ENCODE measurements around the gene PLXDC1.

The PLXDC1 gene

DNA sequence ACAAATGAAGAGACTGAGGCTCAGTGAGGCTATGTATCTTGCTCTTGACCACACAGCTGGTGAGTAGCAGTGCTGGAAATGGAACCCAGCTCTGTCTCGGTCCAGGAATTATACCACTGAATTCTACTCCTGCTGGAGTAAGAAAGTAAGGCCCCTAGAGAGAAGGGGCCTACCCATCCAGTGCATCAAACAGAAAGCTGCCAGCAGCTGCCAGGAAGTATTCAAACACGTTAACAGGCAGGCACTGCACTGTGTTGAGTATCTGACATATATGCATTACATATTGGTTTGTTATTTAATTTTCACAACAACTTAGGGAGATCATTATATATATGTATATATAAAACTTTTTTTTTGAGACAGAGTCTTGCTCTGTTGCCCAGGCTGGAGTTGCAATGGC, 10.5 kb upstream of the PLXDC1 start:
- no peak overlapping the region for H3K27ac Mint-ChIP-seq
- TF ChIP-seq, protein P1, sequence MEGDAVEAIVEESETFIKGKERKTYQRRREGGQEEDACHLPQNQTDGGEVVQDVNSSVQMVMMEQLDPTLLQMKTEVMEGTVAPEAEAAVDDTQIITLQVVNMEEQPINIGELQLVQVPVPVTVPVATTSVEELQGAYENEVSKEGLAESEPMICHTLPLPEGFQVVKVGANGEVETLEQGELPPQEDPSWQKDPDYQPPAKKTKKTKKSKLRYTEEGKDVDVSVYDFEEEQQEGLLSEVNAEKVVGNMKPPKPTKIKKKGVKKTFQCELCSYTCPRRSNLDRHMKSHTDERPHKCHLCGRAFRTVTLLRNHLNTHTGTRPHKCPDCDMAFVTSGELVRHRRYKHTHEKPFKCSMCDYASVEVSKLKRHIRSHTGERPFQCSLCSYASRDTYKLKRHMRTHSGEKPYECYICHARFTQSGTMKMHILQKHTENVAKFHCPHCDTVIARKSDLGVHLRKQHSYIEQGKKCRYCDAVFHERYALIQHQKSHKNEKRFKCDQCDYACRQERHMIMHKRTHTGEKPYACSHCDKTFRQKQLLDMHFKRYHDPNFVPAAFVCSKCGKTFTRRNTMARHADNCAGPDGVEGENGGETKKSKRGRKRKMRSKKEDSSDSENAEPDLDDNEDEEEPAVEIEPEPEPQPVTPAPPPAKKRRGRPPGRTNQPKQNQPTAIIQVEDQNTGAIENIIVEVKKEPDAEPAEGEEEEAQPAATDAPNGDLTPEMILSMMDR (IDR thresholded peaks at IDR 0.05; ENCODE audit: unreplicated experiment in 3 of 3): no peak
- H3K4me3 Mint-ChIP-seq: peak overlapping the region in 1 of 3 experiments; percentile 45
- H3K27me3 Mint-ChIP-seq (ENCODE audit: low read depth): peaks cover 38% of the 10 kb centered on the region
- H3K4me1 Mint-ChIP-seq: peaks cover 13% of the 10 kb centered on the region
- no peaks in the 10 kb centered on the region for H3K36me3 Mint-ChIP-seq (ENCODE audit: low read depth)
- H3K9me3 Mint-ChIP-seq: no peaks in the 10 kb centered on the region

DNA sequence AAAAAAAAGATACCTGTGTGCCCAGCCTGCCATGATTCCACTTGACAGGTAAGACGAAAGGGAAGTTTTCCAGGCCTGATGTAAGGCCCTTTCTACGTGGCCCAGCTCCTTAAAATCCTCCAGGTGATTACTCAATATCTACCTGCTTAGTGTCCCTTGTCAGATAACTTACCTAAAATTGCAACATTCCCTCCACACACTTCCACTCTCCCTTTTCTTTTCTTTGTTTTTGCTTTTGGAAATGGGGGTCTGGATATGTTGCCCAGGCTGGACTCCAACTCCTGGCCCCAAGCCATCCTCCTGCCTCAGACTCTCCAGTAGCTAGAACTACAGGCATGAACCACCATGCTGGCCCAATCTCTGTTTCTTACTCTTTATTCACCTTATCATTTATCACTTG, 7.2 kb upstream of the PLXDC1 start:
- Mint-ChIP-seq H3K27me3 (ENCODE audit: low read depth) (peaks cover 19% of the 10 kb centered on the region), H3K4me3 (peak overlapping the region in 2 of 3 experiments; percentile 37 to 60), H3K27ac (no peak overlapping the region), H3K4me1 (no peaks in the 10 kb centered on the region), H3K9me3 (no peaks in the 10 kb centered on the region), H3K36me3 (ENCODE audit: low read depth) (no peaks in the 10 kb centered on the region)
- TF ChIP-seq, protein P1 (IDR thresholded peaks at IDR 0.05; ENCODE audit: unreplicated experiment in 3 of 3): no peak

DNA sequence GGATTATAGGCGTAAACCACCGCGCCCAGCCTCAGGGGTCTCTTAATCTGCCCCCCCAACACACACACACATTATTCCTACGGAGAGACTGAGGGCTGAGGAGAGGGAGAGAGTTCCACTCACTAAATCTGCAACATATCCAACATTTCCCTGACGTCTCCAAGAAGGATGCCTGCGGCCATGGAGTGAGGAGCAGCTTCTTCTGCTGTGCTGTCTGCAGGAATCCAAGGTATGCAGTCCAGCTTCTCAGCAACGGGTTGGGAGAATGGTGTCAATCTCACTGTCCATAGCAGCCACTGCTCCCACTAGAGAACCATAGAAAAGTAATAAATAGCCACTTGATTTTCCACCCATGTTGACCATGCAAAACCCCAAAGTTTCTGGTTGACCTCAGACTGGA, 5.1 kb upstream of the PLXDC1 start:
- Mint-ChIP-seq H3K27me3 (ENCODE audit: low read depth) (peaks cover 19% of the 10 kb centered on the region), H3K4me1 (peaks cover 15% of the 10 kb centered on the region), H3K9me3 (no peaks in the 10 kb centered on the region), H3K36me3 (ENCODE audit: low read depth) (no peaks in the 10 kb centered on the region), H3K4me3 (peak overlapping the region; percentile 36 to 77 (median 67)), H3K27ac (peak overlapping the region in 1 of 3 experiments; percentile 34)
- TF ChIP-seq, protein P1 (IDR thresholded peaks at IDR 0.05; ENCODE audit: unreplicated experiment in 3 of 3): no peak

DNA sequence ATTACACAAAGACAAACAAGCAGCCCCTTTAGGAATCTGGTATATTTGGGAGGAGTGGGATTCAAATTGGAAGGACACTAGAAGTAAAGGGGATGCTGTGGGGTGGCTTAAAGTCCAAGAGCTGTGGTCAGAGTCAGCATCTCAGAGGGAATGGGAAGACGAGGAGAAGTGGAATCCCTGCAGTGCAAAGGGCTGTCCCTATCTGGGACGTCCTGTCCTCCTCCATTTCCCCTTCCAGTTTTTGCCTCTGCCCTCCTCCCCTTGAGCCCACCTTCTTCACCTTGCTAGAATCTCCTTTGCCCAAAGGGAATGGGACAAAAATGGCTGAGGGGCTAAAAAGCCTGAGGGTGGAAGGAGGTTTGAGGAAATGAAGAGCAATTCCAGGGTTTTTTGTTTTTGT, 4.2 kb upstream of the PLXDC1 start:
- TF ChIP-seq, protein P1 (IDR thresholded peaks at IDR 0.05; ENCODE audit: unreplicated experiment in 3 of 3): no peak
- peaks cover 23% of the 10 kb centered on the region for H3K27me3 Mint-ChIP-seq (ENCODE audit: low read depth)
- no peak overlapping the region for H3K27ac Mint-ChIP-seq
- peak overlapping the region in 2 of 3 experiments; percentile 20 to 27 for H3K4me3 Mint-ChIP-seq
- no peaks in the 10 kb centered on the region for H3K9me3 Mint-ChIP-seq
- H3K4me1 Mint-ChIP-seq: peaks cover 15% of the 10 kb centered on the region
- H3K36me3 Mint-ChIP-seq (ENCODE audit: low read depth): no peaks in the 10 kb centered on the region

DNA sequence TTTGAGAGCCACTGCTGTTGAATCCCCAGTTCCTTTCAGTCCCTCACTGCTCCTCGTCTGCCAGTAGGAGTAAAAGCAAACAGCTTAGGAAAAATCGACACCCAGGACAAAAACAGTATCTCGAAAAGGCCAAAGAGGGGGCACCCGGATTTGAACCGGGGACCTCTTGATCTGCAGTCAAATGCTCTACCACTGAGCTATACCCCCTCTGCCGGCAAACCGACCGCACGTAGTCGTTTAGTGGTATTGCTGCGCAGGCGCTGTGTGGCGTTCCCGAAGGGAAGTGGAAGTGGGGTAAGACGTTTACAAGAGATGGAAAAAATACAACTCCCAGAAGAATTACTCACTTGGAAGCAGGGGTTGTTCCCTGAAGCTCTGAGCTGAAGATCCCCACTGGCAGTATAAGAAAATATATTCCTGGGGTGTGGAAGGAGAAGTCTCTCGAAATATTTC, 2.2 kb upstream of the PLXDC1 start:
- peak overlapping the region; percentile 81 to 91 (median 90) for H3K27ac Mint-ChIP-seq
- TF ChIP-seq, protein P1 (IDR thresholded peaks at IDR 0.05; ENCODE audit: unreplicated experiment in 3 of 3): no peak
- H3K36me3 Mint-ChIP-seq (ENCODE audit: low read depth): no peaks in the 10 kb centered on the region
- peaks cover 15% of the 10 kb centered on the region for H3K4me1 Mint-ChIP-seq
- H3K4me3 Mint-ChIP-seq: peak overlapping the region; percentile 98 to 99 (median 98)
- peaks cover 41% of the 10 kb centered on the region for H3K27me3 Mint-ChIP-seq (ENCODE audit: low read depth)
- no peaks in the 10 kb centered on the region for H3K9me3 Mint-ChIP-seq
